GM20000 (cell line): Measurements from ENCODE around the gene MAP7D2.
"Not testable (repeated sequence)": the region's sequence is repeated elsewhere in the genome, so short reads cannot be mapped to it uniquely, and the experiment has no call there.

Source experiments
- DNase-seq: peaks from one replicate; pipeline ENCODE4 v3.0.0; 2012; ENCODE audit warnings: low spot score
- CTCF ChIP-seq: IDR thresholded peaks from 2 replicates; pipeline ENCODE4 v1.5.1; 2012; ENCODE audit warnings: mild to moderate bottlenecking, control low read depth; ENCODE audit errors: extremely low read depth, missing control alignments

MAP7D2 gene

GRCh38 chrX:20129547-20129946, 12.8 kb upstream of the MAP7D2 start:
- TF ChIP-seq CTCF: no peak
- no peak for DNase-seq

DNA sequence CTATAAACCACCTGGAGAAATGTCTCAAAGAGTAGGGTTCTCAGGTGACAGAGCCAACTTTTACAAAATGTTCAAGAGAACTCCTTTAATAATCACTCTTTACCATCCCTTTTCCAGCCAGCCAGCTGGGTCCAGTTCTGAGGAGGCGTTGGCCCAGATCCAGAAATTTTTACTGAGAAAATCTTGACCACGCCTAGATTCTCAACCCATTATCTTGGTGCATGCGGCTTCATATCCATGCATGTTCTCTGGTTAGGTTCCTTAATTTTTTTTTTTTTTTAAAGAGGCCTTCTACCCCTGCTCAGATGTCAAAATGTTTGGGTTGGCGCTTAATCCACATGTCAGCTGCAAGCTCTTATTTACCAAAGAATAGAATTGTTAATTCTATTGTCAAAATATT, 12.0 kb upstream of the MAP7D2 start:
- TF ChIP-seq CTCF: no peak
- DNase-seq: no peak

DNA sequence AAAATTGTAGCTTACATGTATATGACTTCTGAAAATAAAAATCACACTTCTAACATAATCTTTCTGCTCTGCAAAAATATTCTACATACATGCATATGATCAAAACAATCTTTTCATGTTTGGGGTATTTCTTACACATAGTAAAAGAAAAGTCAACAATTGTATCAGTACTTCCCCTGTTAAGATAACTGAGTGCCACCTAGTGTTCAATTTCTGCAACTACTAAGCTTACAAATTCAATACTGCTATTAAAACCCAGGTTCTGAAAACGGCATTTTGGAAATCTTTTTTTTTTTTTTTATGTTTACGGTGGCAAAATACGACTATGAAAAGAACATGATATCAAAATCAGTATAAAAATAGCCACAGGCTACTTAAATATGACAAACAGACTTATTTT, 10.7 kb upstream of the MAP7D2 start:
- not testable (repeated sequence) for DNase-seq

DNA sequence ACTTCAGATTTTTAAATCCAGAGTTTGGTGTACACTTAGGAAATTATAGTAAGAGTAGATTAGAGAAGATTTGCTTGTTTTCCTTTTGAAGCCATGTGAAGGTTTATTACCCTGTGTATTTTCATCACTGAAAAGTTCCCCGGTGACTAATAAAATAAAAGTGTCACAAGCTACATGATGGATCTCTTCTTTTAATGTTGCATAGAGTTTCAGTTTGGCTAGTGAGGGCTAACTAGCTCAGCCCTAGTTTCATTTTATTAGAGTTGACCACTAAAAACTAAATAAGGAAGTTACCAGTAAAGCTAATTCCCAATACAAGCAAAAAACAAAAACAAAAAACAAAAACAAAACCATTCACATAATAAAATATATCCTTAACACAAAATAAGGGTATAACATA, 10.1 kb upstream of the MAP7D2 start:
- not testable (repeated sequence) for DNase-seq

DNA sequence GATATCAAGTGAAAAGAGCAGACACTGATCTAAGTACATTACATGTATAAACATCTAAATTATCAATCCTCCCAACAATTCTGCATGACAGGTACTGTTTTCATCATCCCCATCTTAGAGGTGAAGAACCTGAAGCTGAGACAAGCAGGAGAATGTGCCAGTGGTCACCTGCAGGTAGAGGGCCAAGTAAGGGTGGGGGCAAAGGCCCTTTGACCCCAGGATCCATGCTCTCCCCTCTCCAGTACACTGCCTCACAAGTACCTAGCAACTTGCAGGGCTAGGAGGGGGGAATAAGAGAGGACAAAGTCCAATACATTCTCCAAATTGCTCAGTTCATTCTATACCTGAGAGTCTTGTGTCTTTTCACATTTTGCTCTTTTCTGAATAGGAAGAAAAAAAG, 8.3 kb upstream of the MAP7D2 start:
- no peak for DNase-seq
- TF ChIP-seq CTCF: no peak

GRCh38 chrX:20118065-20118824, 1.5 kb upstream of the MAP7D2 start:
- no peak for DNase-seq
- TF ChIP-seq CTCF: no peak

DNA sequence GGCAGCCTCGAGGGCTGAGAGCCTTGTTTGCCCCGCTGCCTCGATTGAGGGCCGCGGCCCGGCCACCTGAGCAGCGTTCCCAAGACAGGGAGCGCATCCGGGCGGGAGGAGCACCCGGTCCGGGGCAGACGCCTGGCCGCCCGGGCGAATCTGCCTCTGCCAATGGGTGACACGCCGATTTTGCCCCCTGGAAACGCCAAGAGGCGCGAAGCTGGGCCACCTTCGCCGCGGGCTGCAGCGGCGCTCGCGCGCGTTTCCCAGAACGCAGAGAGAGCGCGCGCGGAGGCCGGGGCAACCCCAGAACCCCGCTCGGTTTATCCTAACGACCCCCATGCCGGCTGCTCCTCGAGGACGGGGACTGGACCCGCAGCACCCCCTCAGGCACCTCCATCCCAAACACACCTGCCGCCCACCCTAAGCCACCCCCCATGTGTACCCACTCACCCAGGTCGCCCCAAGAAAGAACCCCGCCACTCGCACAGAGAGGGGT, 575 bp downstream of the MAP7D2 start:
- TF ChIP-seq CTCF: no peak
- DNase-seq: no peak

GRCh38 chrX:20112022-20112774, 4.5 kb downstream of the MAP7D2 start:
- no peak for DNase-seq
- TF ChIP-seq CTCF: no peak
